ENCODE data around the gene SACS.

SACS gene

DNA sequence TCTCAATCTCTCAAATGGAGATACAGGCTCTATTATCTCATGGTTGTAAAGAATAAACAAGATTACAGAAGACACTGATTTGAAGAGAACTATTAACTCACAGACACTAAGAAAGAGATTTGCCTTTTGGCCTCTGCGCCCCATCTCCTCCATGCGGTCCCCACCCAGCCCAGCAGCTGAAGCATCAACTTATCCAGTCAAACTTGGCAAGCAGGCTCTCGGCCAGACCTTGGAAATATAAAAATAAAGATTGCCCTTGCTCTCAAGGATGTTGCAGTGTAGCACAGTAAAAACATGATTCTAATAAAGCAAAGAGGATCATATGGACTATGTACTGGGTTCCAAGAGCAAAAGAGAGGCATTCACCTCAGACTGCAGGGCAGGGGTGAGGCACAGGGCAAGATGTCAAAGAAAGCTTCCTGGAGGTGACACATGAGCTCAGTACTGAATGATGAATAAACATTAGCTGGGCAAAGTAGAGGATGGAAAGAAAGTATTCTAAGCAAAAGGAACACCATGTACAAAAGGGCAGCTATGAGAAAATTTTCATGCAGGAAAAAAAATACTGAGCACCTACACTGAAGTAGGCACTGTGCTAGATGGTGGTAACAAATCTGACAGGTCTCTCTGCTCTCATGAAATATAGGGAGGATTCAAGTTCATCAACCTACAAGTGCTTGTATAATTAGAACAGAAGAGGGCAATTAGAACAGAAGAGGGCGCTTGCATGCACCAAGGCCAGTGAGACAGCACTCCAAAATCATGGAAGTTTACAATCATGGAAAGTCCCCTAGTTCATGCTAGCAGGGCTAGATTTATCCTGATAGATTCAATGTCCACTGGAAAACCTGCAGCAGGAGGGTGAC, 85.0 kb downstream of the SACS start:
- DNase-seq (no peak), ATAC-seq (ENCODE audit: insufficient read depth, low read depth) (no peak)
- Histone ChIP-seq H3K79me2 (ENCODE audit: insufficient read depth, low read length) (peaks cover 10% of the 10 kb centered on the region; the same call in 1 of the 2 replicates), H3K27ac (ENCODE audit: low read length) (no peak overlapping the region), H3K27me3 (ENCODE audit: insufficient read depth, low read length, poor library complexity) (no peaks in the 10 kb centered on the region), H3K9ac (ENCODE audit: low read depth, low read length) (no peak overlapping the region), H3K9me3 (ENCODE audit: insufficient read depth, low read length, severe bottlenecking) (no peaks in the 10 kb centered on the region), H3K4me1 (ENCODE audit: insufficient read depth, low read length) (no peaks in the 10 kb centered on the region), H4K20me1 (ENCODE audit: insufficient read depth, low read length) (peaks cover 7% of the 10 kb centered on the region; the same call in 1 of the 2 replicates), H3K36me3 (ENCODE audit: insufficient read depth, low read length) (peaks cover 79% of the 10 kb centered on the region), H2AFZ (ENCODE audit: low read depth, low read length) (no peak overlapping the region), H3K4me2 (ENCODE audit: insufficient read depth, low read length) (no peak overlapping the region), H3K4me3 (ENCODE audit: low read depth in 1 of 2, low read length in 2 of 2) (no peak overlapping the region)
- TF ChIP-seq EZH2 (IDR thresholded peaks at IDR 0.05; ENCODE audit: borderline replicate concordance, low read depth, low read length, severe bottlenecking) (no peak), CTCF (IDR thresholded peaks at IDR 0.05; ENCODE audit: borderline replicate concordance, extremely low read depth, low read length, poor library complexity, severe bottlenecking) (no peak)

GRCh38 chr13:23347601-23348000, 85.9 kb downstream of the SACS start:
- peaks cover 7% of the 10 kb centered on the region; the same call in 1 of the 2 replicates for H4K20me1 ChIP-seq (ENCODE audit: insufficient read depth, low read length)
- no peak for ATAC-seq (ENCODE audit: insufficient read depth, low read depth)
- H3K27ac ChIP-seq (ENCODE audit: low read length): no peak overlapping the region
- DNase-seq: no peak
- no peak overlapping the region for H3K4me2 ChIP-seq (ENCODE audit: insufficient read depth, low read length)
- no peaks in the 10 kb centered on the region for H3K27me3 ChIP-seq (ENCODE audit: insufficient read depth, low read length, poor library complexity)
- no peak overlapping the region for H3K9ac ChIP-seq (ENCODE audit: low read depth, low read length)
- TF ChIP-seq EZH2 (IDR thresholded peaks at IDR 0.05; ENCODE audit: borderline replicate concordance, low read depth, low read length, severe bottlenecking) (no peak), CTCF (IDR thresholded peaks at IDR 0.05; ENCODE audit: borderline replicate concordance, extremely low read depth, low read length, poor library complexity, severe bottlenecking) (no peak)
- H2AFZ ChIP-seq (ENCODE audit: low read depth, low read length): no peak overlapping the region
- H3K4me1 ChIP-seq (ENCODE audit: insufficient read depth, low read length): no peaks in the 10 kb centered on the region
- H3K36me3 ChIP-seq (ENCODE audit: insufficient read depth, low read length): peaks cover 73% of the 10 kb centered on the region
- H3K9me3 ChIP-seq (ENCODE audit: insufficient read depth, low read length, severe bottlenecking): no peaks in the 10 kb centered on the region
- H3K4me3 ChIP-seq (ENCODE audit: low read depth in 1 of 2, low read length in 2 of 2): no peak overlapping the region
- peaks cover 10% of the 10 kb centered on the region; the same call in 1 of the 2 replicates for H3K79me2 ChIP-seq (ENCODE audit: insufficient read depth, low read length)

DNA sequence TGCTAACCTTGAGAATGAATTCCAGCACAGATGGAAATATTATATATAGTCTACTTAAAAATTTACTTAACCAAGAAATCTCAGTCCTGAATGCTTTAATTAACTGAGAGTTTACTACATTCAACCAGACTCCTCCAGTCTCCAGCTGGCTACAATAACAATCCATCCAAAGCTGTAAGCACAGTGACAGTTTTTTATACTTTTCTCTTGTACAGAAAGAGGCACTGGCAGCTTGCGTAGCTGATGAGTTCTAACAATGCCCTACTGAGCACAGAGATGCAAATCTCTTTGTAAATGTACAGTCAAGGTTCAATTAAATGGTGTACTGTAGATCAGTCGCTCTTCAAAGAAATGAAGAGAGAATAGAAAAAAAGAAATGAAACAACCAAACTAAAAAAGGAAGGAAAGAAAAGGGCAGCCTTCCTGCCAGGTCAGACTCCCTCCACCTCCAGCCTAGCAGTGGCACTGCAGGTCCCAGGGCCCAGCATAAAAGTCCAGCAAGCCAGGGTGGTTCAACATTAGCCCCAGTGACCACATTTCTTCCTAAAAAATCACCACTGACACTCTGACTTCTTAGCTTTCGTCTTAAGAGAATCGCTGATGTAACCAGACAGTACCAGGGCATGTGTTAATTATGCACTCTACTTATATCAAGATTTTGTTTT, 88.4 kb downstream of the SACS start:
- no peaks in the 10 kb centered on the region for H3K9me3 ChIP-seq (ENCODE audit: insufficient read depth, low read length, severe bottlenecking)
- no peaks in the 10 kb centered on the region for H3K27me3 ChIP-seq (ENCODE audit: insufficient read depth, low read length, poor library complexity)
- DNase-seq (no peak), ATAC-seq (ENCODE audit: insufficient read depth, low read depth) (no peak)
- no peak overlapping the region for H3K4me2 ChIP-seq (ENCODE audit: insufficient read depth, low read length)
- H3K27ac ChIP-seq (ENCODE audit: low read length): no peak overlapping the region
- peaks cover 69% of the 10 kb centered on the region for H3K36me3 ChIP-seq (ENCODE audit: insufficient read depth, low read length)
- H3K4me1 ChIP-seq (ENCODE audit: insufficient read depth, low read length): no peaks in the 10 kb centered on the region
- TF ChIP-seq EZH2 (IDR thresholded peaks at IDR 0.05; ENCODE audit: borderline replicate concordance, low read depth, low read length, severe bottlenecking): no peak
- TF ChIP-seq CTCF (IDR thresholded peaks at IDR 0.05; ENCODE audit: borderline replicate concordance, extremely low read depth, low read length, poor library complexity, severe bottlenecking): no peak
- no peak overlapping the region for H3K4me3 ChIP-seq (ENCODE audit: low read depth in 1 of 2, low read length in 2 of 2)
- peaks cover 7% of the 10 kb centered on the region; the same call in 1 of the 2 replicates for H4K20me1 ChIP-seq (ENCODE audit: insufficient read depth, low read length)
- no peak overlapping the region for H2AFZ ChIP-seq (ENCODE audit: low read depth, low read length)
- peaks cover 10% of the 10 kb centered on the region; the same call in 1 of the 2 replicates for H3K79me2 ChIP-seq (ENCODE audit: insufficient read depth, low read length)
- no peak overlapping the region for H3K9ac ChIP-seq (ENCODE audit: low read depth, low read length)
